ENCODE measurements around the gene AKR1B15.
"Not testable (repeated sequence)": the region's sequence is repeated elsewhere in the genome, so short reads cannot be mapped to it uniquely, and the experiment has no call there.

Gene AKR1B15

GRCh38 chr7:134533288-134533771 is 15.6 kb upstream of the AKR1B15 start:
- no peak for DNase-seq

- no peak for DNase-seq
These were observed 14.3 kb upstream of the AKR1B15 start for GRCh38 chr7:134534633-134535032.

- DNase-seq = no peak
These were observed 13.5 kb upstream of the AKR1B15 start for GRCh38 chr7:134535272-134535918.

GRCh38 chr7:134535919-134536299 is 13.0 kb upstream of the AKR1B15 start:
- DNase-seq = no peak

- not testable (repeated sequence) for DNase-seq
These were observed 12.4 kb upstream of the AKR1B15 start for GRCh38 chr7:134536558-134536957.

GRCh38 chr7:134537273-134537781 is 11.6 kb upstream of the AKR1B15 start:
- DNase-seq = not testable (repeated sequence)

- no peak for DNase-seq
These were observed 9.4 kb upstream of the AKR1B15 start for GRCh38 chr7:134539380-134540004.

GRCh38 chr7:134541501-134542194 is 7.3 kb upstream of the AKR1B15 start:
- DNase-seq = not testable (repeated sequence)

GRCh38 chr7:134542195-134542771 is 6.6 kb upstream of the AKR1B15 start:
- DNase-seq = no peak

- DNase-seq = no peak
These were observed 3.5 kb upstream of the AKR1B15 start for GRCh38 chr7:134545380-134545779.

GRCh38 chr7:134545918-134546317 is 3.0 kb upstream of the AKR1B15 start:
- no peak for DNase-seq

GRCh38 chr7:134546955-134547354 is 2.0 kb upstream of the AKR1B15 start:
- no peak for DNase-seq

GRCh38 chr7:134547397-134548054 is 1.4 kb upstream of the AKR1B15 start:
- DNase-seq = peak; percentile 68

- DNase-seq = no peak
These were observed 456 bp downstream of the AKR1B15 start for GRCh38 chr7:134549366-134549765.

- DNase-seq = no peak
These were observed 3.2 kb downstream of the AKR1B15 start for GRCh38 chr7:134552105-134552504.

- DNase-seq = no peak
These were observed 5.1 kb downstream of the AKR1B15 start for GRCh38 chr7:134553976-134554375.

- DNase-seq = no peak
These were observed 5.6 kb downstream of the AKR1B15 start for GRCh38 chr7:134554417-134554966.

GRCh38 chr7:134557391-134557790 is 8.5 kb downstream of the AKR1B15 start:
- no peak for DNase-seq

GRCh38 chr7:134558370-134558769 is 9.5 kb downstream of the AKR1B15 start:
- no peak for DNase-seq

GRCh38 chr7:134561616-134562015 is 12.7 kb downstream of the AKR1B15 start:
- not testable (repeated sequence) for DNase-seq

- no peak for DNase-seq
These were observed 13.2 kb downstream of the AKR1B15 start for GRCh38 chr7:134562136-134562535.

- not testable (repeated sequence) for DNase-seq
These were observed 14.5 kb downstream of the AKR1B15 start for GRCh38 chr7:134563398-134563749.
